Endodermal cell (in vitro differentiated cells): Measurements from ENCODE around the gene C11orf54. TPM values are rescaled to one million over a fixed set of nuclear protein-coding genes. Genes with fewer than 3 reads are reported as not detected.

Experiments
- DNase-seq: peaks from one replicate; pipeline ENCODE4 v3.0.0-alpha.2; 2017
- H3K27ac ChIP-seq: 2 replicates; pipeline ENCODE4 v1.5.1; 2013; ENCODE audit warnings: mild to moderate bottlenecking, low read depth, low read length, moderate library complexity
- H3K27me3 ChIP-seq: 2 replicates; pipeline ENCODE4 v1.6.1; 2013; ENCODE audit warnings: mild to moderate bottlenecking, low read length, moderate library complexity; ENCODE audit not compliant: insufficient read depth, control insufficient read depth, poor library complexity, severe bottlenecking
- H3K36me3 ChIP-seq: 2 replicates; pipeline ENCODE4 v1.7.0; 2013; ENCODE audit warnings: mild to moderate bottlenecking, low read length, moderate library complexity; ENCODE audit not compliant: control insufficient read depth, insufficient read depth
- H3K4me1 ChIP-seq: one replicate; pipeline ENCODE4 v1.7.0; 2013; ENCODE audit warnings: low read length; ENCODE audit not compliant: control insufficient read depth, insufficient read depth
- H3K4me3 ChIP-seq: 2 replicates; pipeline ENCODE4 v1.5.1; 2013; ENCODE audit warnings: mild to moderate bottlenecking, low read length, moderate library complexity
- H3K9ac ChIP-seq: 2 replicates; pipeline ENCODE4 v1.6.1; 2013; ENCODE audit warnings: mild to moderate bottlenecking, low read length, moderate library complexity; ENCODE audit not compliant: poor library complexity, severe bottlenecking; ENCODE audit errors: extremely low read depth
- H3K9me3 ChIP-seq: 2 replicates; pipeline ENCODE4 v1.6.1; 2013; ENCODE audit warnings: mild to moderate bottlenecking, low read length, moderate library complexity; ENCODE audit not compliant: control insufficient read depth
- H3K27ac Mint-ChIP-seq: 2 replicates; pipeline ENCODE4 v1.8.0; 2020; ENCODE audit warnings: mixed read lengths
- H3K27me3 Mint-ChIP-seq: 2 replicates; pipeline ENCODE4 v1.8.0; 2021; ENCODE audit warnings: mild to moderate bottlenecking, mixed read lengths; ENCODE audit not compliant: insufficient read depth
- H3K36me3 Mint-ChIP-seq: 2 replicates; pipeline ENCODE4 v1.8.0; 2020; ENCODE audit warnings: low read depth, mixed read lengths
- H3K4me1 Mint-ChIP-seq: 2 replicates; pipeline ENCODE4 v1.8.0; 2020; ENCODE audit warnings: mixed read lengths
- H3K4me3 Mint-ChIP-seq: 2 replicates; pipeline ENCODE4 v1.8.0; 2020; ENCODE audit warnings: mild to moderate bottlenecking, moderate library complexity, mixed read lengths
- H3K9me3 Mint-ChIP-seq: 2 replicates; pipeline ENCODE4 v1.8.0; 2020; ENCODE audit warnings: mild to moderate bottlenecking, mixed read lengths
- CTCF ChIP-seq: fragments of 200-600 bp; sonication (generic); conservative IDR thresholded peaks from 2 replicates; pipeline ENCODE4 v1.5.0; 2021; ENCODE audit warnings: antibody characterized with exemption, mild to moderate bottlenecking
- WGBS, 2 experiments: methylation state at CpG; one replicate each; pipeline versions ENCODE4 v1.1.5 to v1.1.7; 2013; ENCODE audit warnings: missing lambda C conversion rate in 2 of 2, mixed read lengths in 1 of 2; ENCODE audit not compliant: insufficient coverage in 1 of 2, insufficient read length in 1 of 2; 5-methylcytosine and 5-hydroxymethylcytosine counted together
- microRNA-seq: library from miRNA; unstranded; fragments of <30 nt; microRNA quantifications from one replicate; pipeline ENCODE4 v1.2.0, GENCODE V29; 2020; ENCODE audit warnings: borderline microRNAs expressed
- total RNA-seq, 2 donors: library from RNA; stranded (reverse); fragmentation: NEBNext Ultra II Directional in 1 of 2; extraction: Animal tissue kit (Norgen Biotek cat#: 25700) in 1 of 2; gene quantifications; 2 replicates in 1 of 2; 3 replicates in 1 of 2; pipeline ENCODE4 v1.2.1, GENCODE V29; 2021

Gene C11orf54
- total RNA-seq, 2 donors from 2014 or later: 18.8 to 33.6 TPM

DNA sequence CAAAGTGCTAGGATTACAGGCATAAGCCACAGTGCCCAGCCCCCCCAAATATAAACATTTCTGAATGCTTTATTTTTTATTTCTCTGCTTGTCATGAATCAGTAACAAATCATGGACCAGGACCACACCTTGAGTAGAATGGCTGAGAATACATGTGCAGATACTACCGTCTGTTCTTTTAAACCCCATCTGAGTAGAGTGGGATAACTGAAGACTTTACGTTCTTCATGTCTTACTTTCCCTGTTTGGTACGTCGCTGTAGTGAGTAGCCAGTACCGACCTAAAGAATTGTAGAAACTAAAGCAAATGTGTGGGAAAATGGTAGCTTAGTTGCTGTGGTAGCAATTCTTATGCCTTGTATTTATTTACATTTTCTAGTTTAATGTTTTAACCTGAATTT lies 72.5 kb downstream of the C11orf54 start:
- no peaks in the 10 kb centered on the region for H3K27me3 Mint-ChIP-seq
- 95 to 100% methylated on average over 4 to 5 of the region's 5 CpGs for WGBS, 2 experiments

More for the DNA sequence above, 72.5 kb downstream of the C11orf54 start:
- peaks cover 63% of the 10 kb centered on the region for H3K36me3 ChIP-seq
- H3K27ac ChIP-seq: no peak overlapping the region
- H3K4me3 Mint-ChIP-seq: no peak overlapping the region
- TF ChIP-seq CTCF: no peak
- no peak for DNase-seq
- peaks cover 43% of the 10 kb centered on the region for H3K4me1 Mint-ChIP-seq
- H3K4me1 ChIP-seq: peaks cover 16% of the 10 kb centered on the region
- H3K36me3 Mint-ChIP-seq: peaks cover 61% of the 10 kb centered on the region
- H3K9me3 ChIP-seq: no peaks in the 10 kb centered on the region
- no peak overlapping the region for H3K9ac ChIP-seq
- H3K9me3 Mint-ChIP-seq: no peaks in the 10 kb centered on the region
- H3K4me3 ChIP-seq: no peak overlapping the region
- peak overlapping the region; percentile 75 for H3K27ac Mint-ChIP-seq
- no peaks in the 10 kb centered on the region for H3K27me3 ChIP-seq

Small RNA genes lying within 50 kb of the gene (microRNA-seq; reads per million reads assigned to microRNA genes)
- 2.4 reads per million, percentile 14 among the genes with 10 or more reads in this experiment for gene MIR1304

Other genes with a start within 250 kb of the C11orf54 start
- gene SMCO4, start 198.3 kb upstream of the C11orf54 start, total RNA-seq: 10 to 100 TPM; 27.3 to 47.7 TPM
- gene CEP295, start 80.0 kb upstream of the C11orf54 start, total RNA-seq: 10 to 100 TPM; 19.8 to 23.3 TPM
- 100 to 1,000 TPM; 195 to 231 TPM for gene TAF1D, start 177 bp upstream of the C11orf54 start, total RNA-seq
- gene MED17, start 42.6 kb downstream of the C11orf54 start, total RNA-seq: 10 to 100 TPM; 40.6 to 46.2 TPM
- under 1 TPM; 0.29 to 0.75 TPM for gene VSTM5, start 108.9 kb downstream of the C11orf54 start, total RNA-seq